Esophagus muscularis mucosa (tissue), 4 donors: ENCODE measurements around the gene PRKN.

Experiments
- CTCF ChIP-seq, 3 experiments: fragments of 200-600 bp in 2 of 3; fragments of 450-650 bp in 1 of 3; sonication (generic) in 2 of 3; IDR thresholded peaks; one replicate each; pipeline ENCODE4 v1.5.1; 2017 to 2019; ENCODE audit warnings: antibody characterized with exemption in 3 of 3, mild to moderate bottlenecking in 2 of 3, moderate library complexity in 1 of 3
- EP300 ChIP-seq: sonication (generic); formaldehyde crosslinking; IDR thresholded peaks from one replicate; pipeline ENCODE4 v1.6.1; 2017; ENCODE audit warnings: antibody characterized with exemption
- POLR2A ChIP-seq: fragments of 450-650 bp; IDR thresholded peaks from one replicate; pipeline ENCODE4 v1.6.1; 2017; ENCODE audit warnings: antibody characterized with exemption, moderate library complexity, mild to moderate bottlenecking, low read depth

GRCh38 chr6:161732594-161732993, 995.0 kb downstream of the PRKN start:
- TF ChIP-seq EP300 (no peak), CTCF (IDR thresholded peaks at IDR 0.05) (no peak), POLR2A (no peak)
